ENCODE data around the gene KRT15.

KRT15 gene

GRCh38 chr17:41476866-41477815 is 41.5 kb downstream of the KRT15 start:
- DNase-seq, result no peak

GRCh38 chr17:41475421-41475820 is 43.3 kb downstream of the KRT15 start:
- no peak for DNase-seq

GRCh38 chr17:41474863-41475262 is 43.8 kb downstream of the KRT15 start:
- no peak for DNase-seq

- no peak for DNase-seq
These were observed 50.3 kb downstream of the KRT15 start for GRCh38 chr17:41468346-41468745.

GRCh38 chr17:41467561-41467960 is 51.1 kb downstream of the KRT15 start:
- DNase-seq, result no peak

- DNase-seq, result no peak
These were observed 51.7 kb downstream of the KRT15 start, which contains the start of gene KRT32 for GRCh38 chr17:41466988-41467387. Gene KRT32 (minus strand): TSS chr17:41467386. CDS start chr17:41467325, 61 bp downstream.

GRCh38 chr17:41464682-41465081 is 54.0 kb downstream of the KRT15 start:
- no peak for DNase-seq

- DNase-seq, result no peak
These were observed 54.5 kb downstream of the KRT15 start for GRCh38 chr17:41464173-41464572.

- no peak for DNase-seq
These were observed 54.9 kb downstream of the KRT15 start for GRCh38 chr17:41463746-41464145.
